Activated CD4-positive, alpha-beta memory T cell treated with anti-CD3 and anti-CD28 coated beads, Interleukin-2, amount 10 ng/mL, durations not matched to agents 7 days and 5 days (primary cell): ENCODE data around the gene ARAP1. TPM values are rescaled to one million over a fixed set of nuclear protein-coding genes. Genes with fewer than 3 reads are reported as not detected.

Source experiments
- total RNA-seq, 2 experiments: library from RNA; stranded (reverse); gene quantifications; one replicate each; pipeline ENCODE4 v1.2.3, GENCODE V29; 2021

ARAP1 gene
- total RNA-seq, 2 experiments from 2014 or later = 108 to 109 TPM

Other genes with a start within 250 kb of the ARAP1 start
- 1 to 10 TPM in 1 of 2 experiments, under 1 TPM in 1; 0.93 to 1.8 TPM for gene PDE2A, start 78.0 kb downstream of the ARAP1 start, total RNA-seq
- 10 to 100 TPM; 11.3 to 11.6 TPM for gene STARD10, start 41.6 kb upstream of the ARAP1 start, total RNA-seq
- 100 to 1,000 TPM; 135 to 137 TPM for gene ATG16L2, start 62.0 kb upstream of the ARAP1 start, total RNA-seq